ENCODE measurements around the gene TICRR.

DNA sequence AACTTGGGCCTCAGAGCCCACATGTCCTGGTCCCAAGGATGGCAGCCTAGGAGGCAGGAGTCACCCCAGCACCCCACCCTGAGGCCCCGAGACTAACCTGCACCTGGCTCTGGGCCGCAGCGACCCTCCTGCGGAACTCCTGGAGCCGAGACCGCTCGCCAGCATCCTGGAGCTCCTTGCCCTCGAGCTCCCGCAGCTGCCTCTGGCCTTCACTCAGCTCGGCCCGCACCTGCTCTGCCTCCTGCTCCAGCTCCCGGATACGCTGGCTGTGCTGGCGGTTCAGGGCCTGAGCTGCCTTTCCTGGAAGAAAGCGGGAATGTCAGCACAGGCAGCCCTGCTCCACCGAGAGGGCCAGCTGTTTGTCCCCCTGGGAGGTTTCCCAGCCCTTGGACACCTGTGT, 66.8 kb downstream of the TICRR start:
- TF ChIP-seq, protein P1, sequence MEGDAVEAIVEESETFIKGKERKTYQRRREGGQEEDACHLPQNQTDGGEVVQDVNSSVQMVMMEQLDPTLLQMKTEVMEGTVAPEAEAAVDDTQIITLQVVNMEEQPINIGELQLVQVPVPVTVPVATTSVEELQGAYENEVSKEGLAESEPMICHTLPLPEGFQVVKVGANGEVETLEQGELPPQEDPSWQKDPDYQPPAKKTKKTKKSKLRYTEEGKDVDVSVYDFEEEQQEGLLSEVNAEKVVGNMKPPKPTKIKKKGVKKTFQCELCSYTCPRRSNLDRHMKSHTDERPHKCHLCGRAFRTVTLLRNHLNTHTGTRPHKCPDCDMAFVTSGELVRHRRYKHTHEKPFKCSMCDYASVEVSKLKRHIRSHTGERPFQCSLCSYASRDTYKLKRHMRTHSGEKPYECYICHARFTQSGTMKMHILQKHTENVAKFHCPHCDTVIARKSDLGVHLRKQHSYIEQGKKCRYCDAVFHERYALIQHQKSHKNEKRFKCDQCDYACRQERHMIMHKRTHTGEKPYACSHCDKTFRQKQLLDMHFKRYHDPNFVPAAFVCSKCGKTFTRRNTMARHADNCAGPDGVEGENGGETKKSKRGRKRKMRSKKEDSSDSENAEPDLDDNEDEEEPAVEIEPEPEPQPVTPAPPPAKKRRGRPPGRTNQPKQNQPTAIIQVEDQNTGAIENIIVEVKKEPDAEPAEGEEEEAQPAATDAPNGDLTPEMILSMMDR (IDR thresholded peaks at IDR 0.05; ENCODE audit: poor library complexity): no peak
- no peak for TF ChIP-seq EZH2phosphoT487 (IDR thresholded peaks at IDR 0.05; ENCODE audit: low read depth, severe bottlenecking, unreplicated experiment)
- no peak for TF ChIP-seq EZH2 (IDR thresholded peaks at IDR 0.05; ENCODE audit: borderline replicate concordance)

All from hepatocyte (in vitro differentiated cells).